OCI-LY3 (cell line): ENCODE results near the gene NABP2.

Experiments used
- CTCF ChIP-seq: fragments of 200-600, 300-600 bp; sonication (generic); IDR thresholded peaks from 2 replicates; pipeline ENCODE4 v1.5.1; 2014; ENCODE audit warnings: antibody characterized with exemption, low read length, low read depth
- EZH2phosphoT487 ChIP-seq: fragments of 200-600 bp; shearing (Covaris generic); IDR thresholded peaks from 2 replicates; pipeline ENCODE4 v1.6.1; 2018; ENCODE audit warnings: antibody characterized with exemption, mixed run types, low read depth

GRCh38 chr12:56204275-56204674 is 19.9 kb upstream of the NABP2 start:
- TF ChIP-seq CTCF (no peak), EZH2phosphoT487 (no peak)
